IPS-15b (cell line): Measurements from ENCODE around the gene RBPMS2.
"Not testable (repeated sequence)": the region's sequence is repeated elsewhere in the genome, so short reads cannot be mapped to it uniquely, and the experiment has no call there.

ENCODE experiments used
- H3K27me3 ChIP-seq: one replicate; pipeline ENCODE4 v1.6.1; 2013; ENCODE audit warnings: low read length; ENCODE audit not compliant: control insufficient read depth, insufficient read depth
- H3K36me3 ChIP-seq: one replicate; pipeline ENCODE4 v1.6.1; 2013; ENCODE audit warnings: low read length; ENCODE audit not compliant: control insufficient read depth, insufficient read depth
- H3K4me1 ChIP-seq: one replicate; pipeline ENCODE4 v1.6.1; 2013; ENCODE audit warnings: mild to moderate bottlenecking, low read length; ENCODE audit not compliant: control insufficient read depth, insufficient read depth
- H3K4me3 ChIP-seq: one replicate; pipeline ENCODE4 v1.5.1; 2013; ENCODE audit warnings: low read depth, low read length
- H3K9ac ChIP-seq: one replicate; pipeline ENCODE4 v1.6.1; 2013; ENCODE audit warnings: low read depth, mild to moderate bottlenecking, low read length
- H3K9me3 ChIP-seq: one replicate; pipeline ENCODE4 v1.6.1; 2013; ENCODE audit warnings: mild to moderate bottlenecking, low read length; ENCODE audit not compliant: control insufficient read depth, insufficient read depth

Gene RBPMS2

DNA sequence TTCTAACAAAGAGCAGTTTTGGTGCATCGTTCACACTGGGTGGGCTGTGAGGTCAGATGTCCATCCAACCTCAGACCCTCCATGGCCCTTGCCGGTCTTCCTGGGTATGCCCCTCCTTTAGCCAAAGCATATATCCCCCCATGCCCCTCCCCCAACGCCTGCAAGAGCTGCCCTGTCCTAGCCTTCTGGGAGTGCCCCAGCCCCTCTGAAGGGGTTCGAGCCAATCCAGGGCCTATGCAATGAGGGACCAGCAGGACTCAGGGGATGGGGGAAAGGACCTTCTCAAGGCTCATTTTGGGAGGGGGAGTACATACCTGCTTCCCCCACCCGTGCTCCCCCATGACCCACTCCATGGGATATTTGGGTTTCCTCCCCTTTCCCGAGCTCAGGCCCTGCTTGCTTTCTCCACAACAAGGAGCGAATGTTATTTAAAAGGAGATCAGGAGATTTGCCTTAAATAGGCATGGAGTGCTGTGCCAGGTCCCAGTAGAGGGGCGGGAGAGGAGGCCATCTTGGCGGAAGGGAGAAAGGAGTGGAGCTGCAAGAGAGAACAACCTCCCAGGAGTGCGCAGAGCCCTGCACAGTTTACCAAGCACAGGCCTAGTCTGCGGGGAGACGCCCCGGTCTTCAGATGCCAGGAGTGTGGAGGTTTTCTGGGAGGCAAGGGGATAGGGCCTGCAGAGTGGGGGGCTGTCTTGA, 31.8 kb upstream of the RBPMS2 start:
- H3K4me1 ChIP-seq: peaks cover 40% of the 10 kb centered on the region
- H3K4me3 ChIP-seq: peak overlapping the region; percentile 43
- no peaks in the 10 kb centered on the region for H3K9me3 ChIP-seq
- H3K27me3 ChIP-seq: no peaks in the 10 kb centered on the region
- H3K36me3 ChIP-seq: no peaks in the 10 kb centered on the region
- H3K9ac ChIP-seq: peak overlapping the region; percentile 79

GRCh38 chr15:64806509-64806908, 31.1 kb upstream of the RBPMS2 start:
- H3K36me3 ChIP-seq: no peaks in the 10 kb centered on the region
- H3K27me3 ChIP-seq: no peaks in the 10 kb centered on the region
- H3K4me1 ChIP-seq: peaks cover 37% of the 10 kb centered on the region
- H3K9ac ChIP-seq: peak overlapping the region; percentile 79
- peak overlapping the region; percentile 43 for H3K4me3 ChIP-seq
- H3K9me3 ChIP-seq: no peaks in the 10 kb centered on the region

DNA sequence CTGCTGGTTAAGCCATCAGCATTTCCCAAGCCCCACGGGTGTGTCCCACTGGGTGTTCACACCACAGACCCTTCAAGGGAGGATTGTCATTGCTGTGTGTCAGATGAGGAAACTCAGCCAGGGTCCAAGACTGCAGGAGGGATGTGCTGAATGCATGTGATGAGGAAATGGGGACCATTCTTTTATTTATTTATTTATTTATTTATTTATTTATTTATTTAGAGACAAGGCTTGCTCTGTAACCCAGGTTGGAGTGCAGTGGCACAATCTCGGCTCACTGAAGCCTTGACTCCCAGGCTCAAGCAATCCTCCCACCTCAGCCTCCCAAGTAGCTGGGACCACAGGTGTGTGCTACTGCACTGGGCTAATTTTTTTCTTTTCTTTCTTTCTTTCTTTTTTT, 29.2 kb upstream of the RBPMS2 start:
- no peaks in the 10 kb centered on the region for H3K9me3 ChIP-seq
- peaks cover 21% of the 10 kb centered on the region for H3K4me1 ChIP-seq
- no peak overlapping the region for H3K9ac ChIP-seq
- no peaks in the 10 kb centered on the region for H3K36me3 ChIP-seq
- no peak overlapping the region for H3K4me3 ChIP-seq
- H3K27me3 ChIP-seq: no peaks in the 10 kb centered on the region

DNA sequence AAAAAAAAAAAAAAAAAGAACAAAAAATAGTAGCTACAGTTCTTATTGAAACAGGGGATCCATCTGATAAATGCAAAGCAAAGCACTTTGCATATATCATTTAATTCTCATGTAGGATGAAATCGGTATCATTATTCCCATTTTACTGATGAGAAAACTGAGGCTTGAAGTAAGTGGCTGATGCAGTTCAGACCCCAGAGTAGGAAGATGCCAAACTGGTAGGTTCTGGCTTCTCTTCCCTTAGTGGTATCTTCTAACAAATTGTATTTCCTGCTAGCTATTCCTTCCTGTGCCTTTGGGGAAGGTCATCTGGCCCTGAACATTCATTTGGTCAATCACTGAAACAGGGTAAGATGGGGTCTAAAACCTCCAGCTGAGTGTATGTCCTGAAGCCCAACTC, 28.1 kb upstream of the RBPMS2 start:
- no peaks in the 10 kb centered on the region for H3K36me3 ChIP-seq
- no peak overlapping the region for H3K9ac ChIP-seq
- no peaks in the 10 kb centered on the region for H3K9me3 ChIP-seq
- H3K4me1 ChIP-seq: peaks cover 14% of the 10 kb centered on the region
- no peak overlapping the region for H3K4me3 ChIP-seq
- H3K27me3 ChIP-seq: no peaks in the 10 kb centered on the region

DNA sequence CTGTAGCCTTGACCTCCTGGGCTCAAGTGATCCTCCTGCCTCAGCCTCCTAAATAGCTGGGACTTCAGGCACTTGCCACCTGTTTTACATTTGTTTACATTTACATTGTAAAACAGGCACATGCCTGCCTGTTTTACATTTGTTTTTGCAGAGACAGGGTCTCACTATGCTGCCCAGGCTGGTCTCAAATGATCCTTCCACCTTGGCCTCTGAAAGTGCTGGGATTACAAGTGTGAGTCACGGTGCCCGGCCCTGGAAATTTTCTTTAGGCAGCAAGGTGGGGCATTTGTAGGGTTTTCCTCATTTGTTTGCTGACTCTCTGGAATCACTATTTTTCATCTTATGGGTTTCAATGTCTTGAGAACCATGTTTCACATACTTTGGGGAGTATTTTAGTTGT, 25.1 kb upstream of the RBPMS2 start:
- H3K4me3 ChIP-seq: no peak overlapping the region
- no peaks in the 10 kb centered on the region for H3K27me3 ChIP-seq
- no peaks in the 10 kb centered on the region for H3K36me3 ChIP-seq
- no peaks in the 10 kb centered on the region for H3K9me3 ChIP-seq
- no peaks in the 10 kb centered on the region for H3K4me1 ChIP-seq
- no peak overlapping the region for H3K9ac ChIP-seq

DNA sequence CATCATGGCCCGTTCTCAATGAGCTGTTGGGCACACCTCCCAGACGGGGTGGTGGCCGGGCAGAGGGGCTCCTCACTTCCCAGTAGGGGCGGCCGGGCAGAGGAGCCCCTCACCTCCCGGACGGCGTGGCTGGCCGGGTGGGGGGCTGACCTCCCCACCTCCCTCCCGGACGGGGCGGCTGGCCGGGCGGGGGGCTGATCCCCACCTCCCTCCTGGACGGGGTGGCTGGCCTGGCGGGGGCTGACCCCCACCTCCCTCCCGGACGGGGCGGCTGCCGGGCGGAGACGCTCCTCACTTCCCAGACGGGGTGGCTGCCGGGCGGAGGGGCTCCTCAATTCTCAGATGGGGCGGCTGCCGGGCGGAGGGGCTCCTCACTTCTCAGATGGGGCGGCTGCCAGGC, 23.5 kb upstream of the RBPMS2 start:
- H3K4me3 ChIP-seq, H3K27me3 ChIP-seq, H3K9ac ChIP-seq, H3K9me3 ChIP-seq, H3K36me3 ChIP-seq, H3K4me1 ChIP-seq: not testable (repeated sequence)

DNA sequence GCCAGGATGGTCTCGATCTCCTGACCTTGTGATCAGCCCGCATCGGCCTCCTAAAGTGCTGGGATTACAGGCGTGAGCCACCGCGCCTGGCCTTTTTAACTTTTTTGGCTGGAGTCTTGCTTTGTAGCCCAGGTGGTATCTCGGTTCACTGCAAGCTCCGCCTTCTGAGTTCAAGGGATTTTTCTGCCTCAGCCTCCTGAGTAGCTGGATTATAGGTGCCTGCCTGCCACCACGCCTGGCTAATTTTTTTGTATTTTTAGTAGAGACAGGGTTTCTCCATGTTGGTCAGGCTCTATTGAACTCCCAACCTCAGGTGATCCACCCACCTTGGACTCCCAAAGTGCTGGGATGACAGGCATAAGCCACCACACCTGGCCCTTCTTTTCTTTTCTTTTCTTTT, 20.5 kb upstream of the RBPMS2 start:
- H3K27me3 ChIP-seq, H3K4me1 ChIP-seq, H3K9me3 ChIP-seq, H3K9ac ChIP-seq, H3K4me3 ChIP-seq, H3K36me3 ChIP-seq: not testable (repeated sequence)

DNA sequence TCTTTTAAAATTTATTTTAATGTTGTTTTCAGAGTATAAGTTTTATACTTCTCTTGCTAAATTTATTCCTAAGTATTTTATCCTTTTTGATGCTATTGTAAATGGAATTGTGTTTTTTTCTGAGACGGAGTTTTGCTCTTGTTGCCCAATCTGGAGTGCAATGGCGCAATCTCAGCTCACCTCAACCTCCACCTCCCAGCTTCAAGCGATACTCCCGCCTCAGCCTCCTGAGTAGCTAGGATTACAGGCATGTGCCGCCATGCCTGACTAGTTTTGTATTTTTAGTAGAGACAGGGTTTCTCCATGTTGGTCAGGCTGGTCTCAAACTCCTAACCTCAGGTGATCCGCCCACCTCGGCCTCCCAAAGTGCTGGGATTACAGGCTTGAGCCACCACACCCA, 19.9 kb upstream of the RBPMS2 start:
- not testable (repeated sequence) for H3K9me3 ChIP-seq, H3K36me3 ChIP-seq, H3K4me1 ChIP-seq, H3K27me3 ChIP-seq, H3K4me3 ChIP-seq, H3K9ac ChIP-seq

- H3K9me3 ChIP-seq: no peaks in the 10 kb centered on the region
- H3K4me1 ChIP-seq: no peaks in the 10 kb centered on the region
- H3K36me3 ChIP-seq: no peaks in the 10 kb centered on the region
- H3K4me3 ChIP-seq: no peak overlapping the region
- H3K27me3 ChIP-seq: no peaks in the 10 kb centered on the region
- H3K9ac ChIP-seq: no peak overlapping the region
Measured at GRCh38 chr15:64792282-64792681, 16.9 kb upstream of the RBPMS2 start.

DNA sequence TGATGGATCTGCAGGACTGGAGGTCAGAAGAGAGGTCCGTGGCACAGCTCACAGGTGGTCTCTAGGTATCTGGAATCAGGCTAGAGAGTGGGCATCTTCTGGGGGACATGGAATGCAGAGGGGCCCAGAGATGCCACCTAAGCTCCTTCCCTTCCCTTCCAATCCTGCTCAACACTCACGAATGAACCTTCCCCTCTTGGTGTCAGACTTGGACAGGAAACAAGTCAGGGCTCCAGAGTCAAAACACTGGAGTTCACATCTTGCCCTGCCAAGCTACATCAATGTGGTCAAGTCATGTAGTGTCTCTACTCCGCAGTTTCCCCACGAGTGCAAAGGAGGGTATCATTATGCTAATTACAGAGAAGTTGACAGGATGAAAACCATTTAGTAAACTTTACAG, 16.0 kb upstream of the RBPMS2 start:
- H3K9me3 ChIP-seq: no peaks in the 10 kb centered on the region
- no peak overlapping the region for H3K9ac ChIP-seq
- no peaks in the 10 kb centered on the region for H3K4me1 ChIP-seq
- no peaks in the 10 kb centered on the region for H3K36me3 ChIP-seq
- no peaks in the 10 kb centered on the region for H3K27me3 ChIP-seq
- no peak overlapping the region for H3K4me3 ChIP-seq

DNA sequence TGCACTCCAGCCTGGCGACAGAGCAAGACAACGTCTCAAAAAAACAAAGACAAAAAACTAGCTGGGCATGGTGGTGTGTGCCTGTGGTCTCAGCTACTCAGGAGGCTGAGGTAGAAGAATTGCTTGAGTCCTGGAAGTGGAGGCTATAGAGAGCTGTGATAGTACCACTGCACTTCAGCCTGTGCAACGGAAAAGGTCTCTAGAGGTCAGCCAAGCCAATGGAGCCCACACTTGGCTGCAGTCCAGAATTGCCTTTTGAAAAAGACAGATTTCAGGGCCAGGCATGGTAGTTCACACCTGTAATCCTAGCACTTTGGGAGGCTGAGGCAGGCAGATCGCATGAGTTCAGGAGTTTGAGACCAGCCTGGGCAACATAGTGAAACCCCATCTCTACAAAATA, 8.4 kb upstream of the RBPMS2 start:
- Histone ChIP-seq H3K4me1 (peaks cover 19% of the 10 kb centered on the region), H3K4me3 (no peak overlapping the region)

DNA sequence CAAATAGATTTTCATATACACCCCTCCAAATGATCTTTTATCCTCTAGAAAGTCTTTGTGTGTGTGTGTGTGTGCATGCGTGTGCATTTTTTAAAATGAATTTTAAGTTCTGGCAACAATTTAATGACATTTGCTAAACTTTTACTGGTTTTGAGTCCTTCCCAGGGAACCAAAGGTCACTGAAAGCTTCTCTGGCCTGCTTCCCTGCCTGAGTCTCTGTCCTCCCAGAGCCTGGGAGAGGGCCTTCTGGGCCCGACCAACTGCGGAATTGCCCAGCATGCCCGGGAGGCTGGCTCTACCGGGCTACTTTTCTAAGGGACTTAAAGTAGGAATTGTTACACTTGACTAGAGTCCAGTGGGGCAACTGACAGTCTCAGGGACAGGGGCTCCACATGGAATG, 7.4 kb upstream of the RBPMS2 start:
- Histone ChIP-seq H3K36me3 (no peaks in the 10 kb centered on the region), H3K27me3 (no peaks in the 10 kb centered on the region), H3K9me3 (no peaks in the 10 kb centered on the region), H3K9ac (no peak overlapping the region), H3K4me3 (no peak overlapping the region), H3K4me1 (peaks cover 19% of the 10 kb centered on the region)

More for the DNA sequence above, 8.4 kb upstream of the RBPMS2 start:
- Histone ChIP-seq H3K9ac (no peak overlapping the region), H3K9me3 (no peaks in the 10 kb centered on the region), H3K27me3 (no peaks in the 10 kb centered on the region), H3K36me3 (no peaks in the 10 kb centered on the region)
